Measurements from ENCODE around the gene CRMP1. TPM values are rescaled to one million over a fixed set of nuclear protein-coding genes. Genes with fewer than 3 reads are reported as not detected.

Gene CRMP1
- total RNA-seq, 4 donors from 2014 or later = 0.64 to 0.76 TPM; not detected in 2

DNA sequence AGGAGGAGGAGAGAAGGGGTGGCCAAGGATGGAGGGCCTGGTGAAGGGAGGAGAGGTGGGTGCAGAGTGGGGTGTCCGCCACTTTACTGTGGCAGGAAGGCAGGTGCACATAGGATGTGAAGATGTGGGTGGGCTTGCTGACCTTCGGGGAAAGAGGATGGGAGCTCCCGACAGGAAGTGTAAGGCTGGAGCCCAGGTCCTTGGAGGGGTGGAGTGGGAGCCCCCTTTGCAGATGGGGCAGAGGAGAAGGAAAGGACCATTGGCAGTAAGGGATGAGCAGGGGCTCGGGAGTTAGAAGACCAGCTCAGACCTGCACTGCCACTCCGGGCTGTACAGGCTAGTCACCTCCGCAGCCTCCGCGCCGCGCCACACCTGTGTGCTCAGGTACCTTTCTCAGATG lies 92.4 kb downstream of the CRMP1 start:
- Histone ChIP-seq H3K36me3 (peaks cover 61% of the 10 kb centered on the region), H3K27ac (no peak overlapping the region), H3K9me3 (no peaks in the 10 kb centered on the region), H3K27me3 (no peaks in the 10 kb centered on the region), H3K4me3 (no peak overlapping the region), H3K4me1 (no peaks in the 10 kb centered on the region)
- WGBS = 92% methylated on average over 10 of the region's 10 CpGs
- DNase-seq (ENCODE audit: low spot score in 2 of 2) = peak; percentile 28 to 56
- TF ChIP-seq, protein P1, sequence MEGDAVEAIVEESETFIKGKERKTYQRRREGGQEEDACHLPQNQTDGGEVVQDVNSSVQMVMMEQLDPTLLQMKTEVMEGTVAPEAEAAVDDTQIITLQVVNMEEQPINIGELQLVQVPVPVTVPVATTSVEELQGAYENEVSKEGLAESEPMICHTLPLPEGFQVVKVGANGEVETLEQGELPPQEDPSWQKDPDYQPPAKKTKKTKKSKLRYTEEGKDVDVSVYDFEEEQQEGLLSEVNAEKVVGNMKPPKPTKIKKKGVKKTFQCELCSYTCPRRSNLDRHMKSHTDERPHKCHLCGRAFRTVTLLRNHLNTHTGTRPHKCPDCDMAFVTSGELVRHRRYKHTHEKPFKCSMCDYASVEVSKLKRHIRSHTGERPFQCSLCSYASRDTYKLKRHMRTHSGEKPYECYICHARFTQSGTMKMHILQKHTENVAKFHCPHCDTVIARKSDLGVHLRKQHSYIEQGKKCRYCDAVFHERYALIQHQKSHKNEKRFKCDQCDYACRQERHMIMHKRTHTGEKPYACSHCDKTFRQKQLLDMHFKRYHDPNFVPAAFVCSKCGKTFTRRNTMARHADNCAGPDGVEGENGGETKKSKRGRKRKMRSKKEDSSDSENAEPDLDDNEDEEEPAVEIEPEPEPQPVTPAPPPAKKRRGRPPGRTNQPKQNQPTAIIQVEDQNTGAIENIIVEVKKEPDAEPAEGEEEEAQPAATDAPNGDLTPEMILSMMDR (IDR thresholded peaks at IDR 0.05) = no peak
- no peak for TF ChIP-seq POLR2A (IDR thresholded peaks at IDR 0.05)
- TF ChIP-seq POLR2AphosphoS5 (IDR thresholded peaks at IDR 0.05) = no peak
- TF ChIP-seq EP300 (IDR thresholded peaks at IDR 0.05) = no peak

DNA sequence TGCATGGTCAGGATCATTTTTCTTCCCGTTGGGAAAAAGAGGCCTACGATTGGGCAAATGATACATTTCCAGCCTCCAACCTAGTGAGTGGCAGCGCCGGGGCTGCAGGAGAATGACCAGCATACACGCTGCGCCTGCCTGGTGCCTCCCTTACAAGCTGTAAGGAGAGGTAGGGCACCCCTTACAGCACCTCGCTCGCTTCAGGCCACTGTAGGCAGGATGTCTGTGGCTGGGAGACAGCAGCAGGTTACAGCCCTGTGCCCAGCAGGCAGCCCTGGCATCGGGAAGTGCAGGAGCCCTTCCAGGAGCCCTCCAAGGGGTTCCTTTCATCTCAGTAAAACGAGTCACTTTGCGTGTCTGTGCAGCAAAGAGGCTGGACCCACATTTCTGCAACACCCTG lies 93.5 kb downstream of the CRMP1 start:
- Histone ChIP-seq H3K4me1 (no peaks in the 10 kb centered on the region), H3K27ac (no peak overlapping the region), H3K36me3 (peaks cover 55% of the 10 kb centered on the region), H3K27me3 (no peaks in the 10 kb centered on the region), H3K9me3 (no peaks in the 10 kb centered on the region), H3K4me3 (no peak overlapping the region)
- DNase-seq (ENCODE audit: low spot score in 2 of 2) = peak; percentile 35 to 52
- TF ChIP-seq, protein P1 (IDR thresholded peaks at IDR 0.05) = no peak
- WGBS = 90% methylated on average over 10 of the region's 11 CpGs

DNA sequence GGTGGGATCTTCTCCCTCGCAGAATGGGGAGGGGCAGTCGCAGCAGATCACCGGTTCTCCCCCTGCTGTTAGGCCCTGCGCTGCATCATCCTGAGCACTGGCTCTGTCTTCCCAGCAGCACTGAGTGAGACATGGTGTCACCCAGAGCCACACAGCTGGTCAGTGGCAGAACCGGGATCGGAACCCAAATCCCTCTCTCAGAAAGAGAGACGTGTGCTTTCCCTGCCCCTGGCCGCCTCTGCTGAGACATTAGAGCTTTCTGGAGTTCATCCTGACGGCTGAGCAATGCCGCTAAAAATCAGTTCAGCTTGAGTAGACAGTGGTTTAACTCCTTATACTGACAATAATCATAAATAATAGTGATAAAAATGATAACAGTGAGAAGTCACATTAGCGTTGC lies 93.9 kb downstream of the CRMP1 start:
- H3K9me3 ChIP-seq = no peaks in the 10 kb centered on the region
- no peak overlapping the region for H3K27ac ChIP-seq
- H3K27me3 ChIP-seq = no peaks in the 10 kb centered on the region
- DNase-seq (ENCODE audit: low spot score in 2 of 2) = peak; percentile 33 to 56
- H3K36me3 ChIP-seq = peaks cover 50% of the 10 kb centered on the region
- TF ChIP-seq, protein P1 (IDR thresholded peaks at IDR 0.05) = no peak
- TF ChIP-seq POLR2A (IDR thresholded peaks at IDR 0.05) (no peak), EP300 (IDR thresholded peaks at IDR 0.05) (no peak)
- whole genome bisulfite sequencing = 92% methylated on average over 11 of the region's 11 CpGs
- no peaks in the 10 kb centered on the region for H3K4me1 ChIP-seq
- no peak overlapping the region for H3K4me3 ChIP-seq

DNA sequence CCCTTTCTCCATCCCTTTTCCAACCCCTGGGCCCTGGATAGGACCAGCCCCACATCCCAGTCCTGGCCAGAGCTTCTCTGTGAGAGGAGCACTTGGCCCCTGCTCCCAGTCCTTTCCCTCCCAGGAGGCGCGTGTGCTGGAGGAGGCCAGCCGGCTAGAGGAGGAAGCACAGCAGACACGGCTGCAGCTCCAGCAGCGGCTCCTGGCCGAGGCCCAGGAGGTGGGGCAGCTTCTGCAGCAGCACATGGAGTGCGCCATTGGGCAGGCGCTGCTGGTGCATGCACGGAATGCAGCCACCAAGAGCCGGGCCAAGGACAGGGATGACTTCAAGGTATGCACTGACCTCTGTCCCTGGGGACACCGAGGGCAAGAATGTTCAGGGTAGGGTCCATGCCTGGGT lies 94.4 kb downstream of the CRMP1 start:
- TF ChIP-seq, protein P1 (IDR thresholded peaks at IDR 0.05) = no peak
- TF ChIP-seq EP300 (IDR thresholded peaks at IDR 0.05) (no peak), POLR2AphosphoS5 (IDR thresholded peaks at IDR 0.05) (no peak), POLR2A (IDR thresholded peaks at IDR 0.05) (no peak)
- no peaks in the 10 kb centered on the region for H3K27me3 ChIP-seq
- WGBS = 66% methylated on average over 9 of the region's 11 CpGs
- no peaks in the 10 kb centered on the region for H3K9me3 ChIP-seq
- DNase-seq (ENCODE audit: low spot score in 2 of 2) = peak; percentile 30 to 71
- H3K4me1 ChIP-seq = no peaks in the 10 kb centered on the region
- H3K4me3 ChIP-seq = no peak overlapping the region
- H3K36me3 ChIP-seq = peaks cover 50% of the 10 kb centered on the region
- H3K27ac ChIP-seq = no peak overlapping the region

- TF ChIP-seq POLR2A (IDR thresholded peaks at IDR 0.05) (no peak), POLR2AphosphoS5 (IDR thresholded peaks at IDR 0.05) (no peak), EP300 (IDR thresholded peaks at IDR 0.05) (no peak)
- TF ChIP-seq, protein P1 (IDR thresholded peaks at IDR 0.05) = no peak
- H3K27me3 ChIP-seq = no peaks in the 10 kb centered on the region
- DNase-seq (ENCODE audit: low spot score in 2 of 2) = peak; percentile 17 to 37
- H3K27ac ChIP-seq = no peak overlapping the region
- H3K36me3 ChIP-seq = peaks cover 49% of the 10 kb centered on the region
- no peaks in the 10 kb centered on the region for H3K9me3 ChIP-seq
- H3K4me1 ChIP-seq = no peaks in the 10 kb centered on the region
- H3K4me3 ChIP-seq = no peak overlapping the region
- 99% methylated on average over 6 of the region's 6 CpGs for WGBS
Measured at GRCh38 chr4:5797866-5798265, 95.0 kb downstream of the CRMP1 start.
